Liver (tissue), 3 donors: ENCODE measurements around the gene SLC30A4.

Experiments
- EGR1 ChIP-seq, 2 donors: IDR thresholded peaks; 2 replicates each; pipeline ENCODE4 v1.6.1; 2016 to 2018; ENCODE audit warnings: antibody characterized with exemption in 2 of 2, low read depth in 2 of 2
- GABPA ChIP-seq, 2 donors: IDR thresholded peaks in 1 of 2; conservative IDR thresholded peaks in 1 of 2; 2 replicates each; pipeline ENCODE4 v1.6.1; 2016; ENCODE audit warnings: antibody characterized with exemption in 2 of 2, mild to moderate bottlenecking in 1 of 2, moderate library complexity in 1 of 2
- JUND ChIP-seq, 2 donors: IDR thresholded peaks; 2 replicates each; pipeline ENCODE4 v1.6.1; 2016; ENCODE audit warnings: antibody characterized with exemption in 2 of 2
- NR2F2 ChIP-seq: IDR thresholded peaks from 2 replicates; pipeline ENCODE4 v1.6.1; 2016; ENCODE audit warnings: antibody characterized with exemption
- RAD21 ChIP-seq, 2 donors: IDR thresholded peaks; 2 replicates each; pipeline ENCODE4 v1.6.1; 2016; ENCODE audit warnings: antibody characterized with exemption in 2 of 2, mild to moderate bottlenecking in 2 of 2
- RXRA ChIP-seq, 2 donors: IDR thresholded peaks; 2 replicates each; pipeline ENCODE4 v1.6.1; 2017 to 2018; ENCODE audit warnings: antibody characterized with exemption in 2 of 2, mild to moderate bottlenecking in 1 of 2
- SP1 ChIP-seq: IDR thresholded peaks from 2 replicates; pipeline ENCODE4 v1.6.1; 2018; ENCODE audit warnings: antibody characterized with exemption, mild to moderate bottlenecking
- TAF1 ChIP-seq: conservative IDR thresholded peaks from 2 replicates; pipeline ENCODE4 v1.6.1; 2016; ENCODE audit warnings: antibody characterized with exemption, mild to moderate bottlenecking
- YY1 ChIP-seq: IDR thresholded peaks from 2 replicates; pipeline ENCODE4 v1.6.1; 2016; ENCODE audit warnings: antibody characterized with exemption, mild to moderate bottlenecking
- TF ChIP-seq, protein P1 (sequence below): fragments of 150-350 bp; IDR thresholded peaks from 2 replicates; pipeline ENCODE4 v1.5.1; 2017; ENCODE audit warnings: improper control_type of control experiment, low read depth, low read length; ENCODE audit not compliant: missing input control
- TF ChIP-seq, protein P2 (sequence below): IDR thresholded peaks from 2 replicates; pipeline ENCODE4 v1.6.1; 2016; ENCODE audit warnings: antibody characterized with exemption
- TF ChIP-seq, protein P3 (sequence below): IDR thresholded peaks from 2 replicates; pipeline ENCODE4 v1.6.1; 2016; ENCODE audit warnings: antibody characterized with exemption, mild to moderate bottlenecking
- TF ChIP-seq, protein P4 (sequence below): IDR thresholded peaks from 2 replicates; pipeline ENCODE4 v1.6.1; 2016; ENCODE audit warnings: antibody characterized with exemption
- TF ChIP-seq, protein P5 (sequence below): IDR thresholded peaks from 2 replicates; pipeline ENCODE4 v1.6.1; 2016; ENCODE audit warnings: antibody characterized with exemption
- donor health status: healthy.
- donor health status: healthy.

DNA sequence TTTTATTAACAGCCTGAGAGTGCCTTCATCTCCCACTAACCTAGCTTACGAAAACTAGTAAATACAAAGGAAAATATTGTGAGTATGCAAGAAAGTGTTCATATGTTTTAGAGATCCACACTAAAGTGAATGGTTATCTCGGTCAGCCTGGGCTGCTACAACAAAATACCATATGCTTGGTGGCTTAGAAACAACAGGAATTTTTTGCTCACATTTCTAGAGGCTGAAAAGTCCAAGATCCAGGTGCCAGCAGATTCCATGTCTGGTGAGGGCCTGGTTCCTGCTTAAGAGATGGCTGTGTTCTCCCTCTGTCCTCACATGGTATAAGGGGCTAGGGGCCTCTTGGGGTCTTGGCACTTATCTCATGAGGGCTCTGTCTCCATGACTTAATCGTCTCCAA lies 20.5 kb upstream of the SLC30A4 start:
- TF ChIP-seq, protein P1, sequence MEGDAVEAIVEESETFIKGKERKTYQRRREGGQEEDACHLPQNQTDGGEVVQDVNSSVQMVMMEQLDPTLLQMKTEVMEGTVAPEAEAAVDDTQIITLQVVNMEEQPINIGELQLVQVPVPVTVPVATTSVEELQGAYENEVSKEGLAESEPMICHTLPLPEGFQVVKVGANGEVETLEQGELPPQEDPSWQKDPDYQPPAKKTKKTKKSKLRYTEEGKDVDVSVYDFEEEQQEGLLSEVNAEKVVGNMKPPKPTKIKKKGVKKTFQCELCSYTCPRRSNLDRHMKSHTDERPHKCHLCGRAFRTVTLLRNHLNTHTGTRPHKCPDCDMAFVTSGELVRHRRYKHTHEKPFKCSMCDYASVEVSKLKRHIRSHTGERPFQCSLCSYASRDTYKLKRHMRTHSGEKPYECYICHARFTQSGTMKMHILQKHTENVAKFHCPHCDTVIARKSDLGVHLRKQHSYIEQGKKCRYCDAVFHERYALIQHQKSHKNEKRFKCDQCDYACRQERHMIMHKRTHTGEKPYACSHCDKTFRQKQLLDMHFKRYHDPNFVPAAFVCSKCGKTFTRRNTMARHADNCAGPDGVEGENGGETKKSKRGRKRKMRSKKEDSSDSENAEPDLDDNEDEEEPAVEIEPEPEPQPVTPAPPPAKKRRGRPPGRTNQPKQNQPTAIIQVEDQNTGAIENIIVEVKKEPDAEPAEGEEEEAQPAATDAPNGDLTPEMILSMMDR, result no peak
- TF ChIP-seq, protein P2, sequence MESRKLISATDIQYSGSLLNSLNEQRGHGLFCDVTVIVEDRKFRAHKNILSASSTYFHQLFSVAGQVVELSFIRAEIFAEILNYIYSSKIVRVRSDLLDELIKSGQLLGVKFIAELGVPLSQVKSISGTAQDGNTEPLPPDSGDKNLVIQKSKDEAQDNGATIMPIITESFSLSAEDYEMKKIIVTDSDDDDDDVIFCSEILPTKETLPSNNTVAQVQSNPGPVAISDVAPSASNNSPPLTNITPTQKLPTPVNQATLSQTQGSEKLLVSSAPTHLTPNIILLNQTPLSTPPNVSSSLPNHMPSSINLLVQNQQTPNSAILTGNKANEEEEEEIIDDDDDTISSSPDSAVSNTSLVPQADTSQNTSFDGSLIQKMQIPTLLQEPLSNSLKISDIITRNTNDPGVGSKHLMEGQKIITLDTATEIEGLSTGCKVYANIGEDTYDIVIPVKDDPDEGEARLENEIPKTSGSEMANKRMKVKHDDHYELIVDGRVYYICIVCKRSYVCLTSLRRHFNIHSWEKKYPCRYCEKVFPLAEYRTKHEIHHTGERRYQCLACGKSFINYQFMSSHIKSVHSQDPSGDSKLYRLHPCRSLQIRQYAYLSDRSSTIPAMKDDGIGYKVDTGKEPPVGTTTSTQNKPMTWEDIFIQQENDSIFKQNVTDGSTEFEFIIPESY, result no peak
- TF ChIP-seq GABPA (IDR thresholded peaks at IDR 0.05 in 1 of 2, conservative IDR thresholded peaks at IDR 0.05 in 1 of 2) (no peak), TAF1 (no peak), RXRA (IDR thresholded peaks at IDR 0.05) (no peak), NR2F2 (no peak), RAD21 (IDR thresholded peaks at IDR 0.05) (no peak), JUND (IDR thresholded peaks at IDR 0.05) (no peak), SP1 (no peak), YY1 (no peak), EGR1 (IDR thresholded peaks at IDR 0.05; ENCODE audit: low read depth in 2 of 2) (no peak)
- TF ChIP-seq, protein P3, sequence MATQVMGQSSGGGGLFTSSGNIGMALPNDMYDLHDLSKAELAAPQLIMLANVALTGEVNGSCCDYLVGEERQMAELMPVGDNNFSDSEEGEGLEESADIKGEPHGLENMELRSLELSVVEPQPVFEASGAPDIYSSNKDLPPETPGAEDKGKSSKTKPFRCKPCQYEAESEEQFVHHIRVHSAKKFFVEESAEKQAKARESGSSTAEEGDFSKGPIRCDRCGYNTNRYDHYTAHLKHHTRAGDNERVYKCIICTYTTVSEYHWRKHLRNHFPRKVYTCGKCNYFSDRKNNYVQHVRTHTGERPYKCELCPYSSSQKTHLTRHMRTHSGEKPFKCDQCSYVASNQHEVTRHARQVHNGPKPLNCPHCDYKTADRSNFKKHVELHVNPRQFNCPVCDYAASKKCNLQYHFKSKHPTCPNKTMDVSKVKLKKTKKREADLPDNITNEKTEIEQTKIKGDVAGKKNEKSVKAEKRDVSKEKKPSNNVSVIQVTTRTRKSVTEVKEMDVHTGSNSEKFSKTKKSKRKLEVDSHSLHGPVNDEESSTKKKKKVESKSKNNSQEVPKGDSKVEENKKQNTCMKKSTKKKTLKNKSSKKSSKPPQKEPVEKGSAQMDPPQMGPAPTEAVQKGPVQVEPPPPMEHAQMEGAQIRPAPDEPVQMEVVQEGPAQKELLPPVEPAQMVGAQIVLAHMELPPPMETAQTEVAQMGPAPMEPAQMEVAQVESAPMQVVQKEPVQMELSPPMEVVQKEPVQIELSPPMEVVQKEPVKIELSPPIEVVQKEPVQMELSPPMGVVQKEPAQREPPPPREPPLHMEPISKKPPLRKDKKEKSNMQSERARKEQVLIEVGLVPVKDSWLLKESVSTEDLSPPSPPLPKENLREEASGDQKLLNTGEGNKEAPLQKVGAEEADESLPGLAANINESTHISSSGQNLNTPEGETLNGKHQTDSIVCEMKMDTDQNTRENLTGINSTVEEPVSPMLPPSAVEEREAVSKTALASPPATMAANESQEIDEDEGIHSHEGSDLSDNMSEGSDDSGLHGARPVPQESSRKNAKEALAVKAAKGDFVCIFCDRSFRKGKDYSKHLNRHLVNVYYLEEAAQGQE, result no peak
- TF ChIP-seq, protein P4, sequence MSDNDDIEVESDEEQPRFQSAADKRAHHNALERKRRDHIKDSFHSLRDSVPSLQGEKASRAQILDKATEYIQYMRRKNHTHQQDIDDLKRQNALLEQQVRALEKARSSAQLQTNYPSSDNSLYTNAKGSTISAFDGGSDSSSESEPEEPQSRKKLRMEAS, result no peak
- TF ChIP-seq, protein P5, sequence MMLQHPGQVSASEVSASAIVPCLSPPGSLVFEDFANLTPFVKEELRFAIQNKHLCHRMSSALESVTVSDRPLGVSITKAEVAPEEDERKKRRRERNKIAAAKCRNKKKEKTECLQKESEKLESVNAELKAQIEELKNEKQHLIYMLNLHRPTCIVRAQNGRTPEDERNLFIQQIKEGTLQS, result no peak
